HepG2 (cell line): ENCODE results near the gene DSCAM. TPM values are rescaled to one million over a fixed set of nuclear protein-coding genes. Genes with fewer than 3 reads are reported as not detected.

Experiments used
- ATAC-seq: fragments of 200-7000 bp; cut with Tn5 transposase; 3 replicates; pipeline ENCODE4 v1.9.1; 2020; ENCODE audit warnings: mild to moderate bottlenecking, moderate library complexity
- BruUV-seq: library from RNA; stranded (reverse); fragments of 400-500 nt; replicated peaks from 2 replicates; lab custom pipeline; 2021; lab: Mats Ljungman, UMichigan
- CTCF ChIA-PET: fragments of 300-600 bp; formaldehyde crosslinking; extraction: SDS; loops from one replicate; lab custom pipeline; 2021; ENCODE audit warnings: low total read pairs, inconsistent platforms, low intra/inter-chr PET ratio; lab: Yijun Ruan, JAX
- POLR2A ChIA-PET: fragments of 350-600 bp; sonication (Branson Sonifier 250); formaldehyde crosslinking; loops from one replicate; lab custom pipeline; 2020; ENCODE audit warnings: antibody characterized with exemption, inconsistent platforms; lab: Yijun Ruan, JAX
- DNase-seq: peaks from one replicate; pipeline ENCODE4 v3.0.0-alpha.2; 2015; ENCODE audit warnings: low spot score
- FAIRE-seq: peaks from 3 replicates; lab custom pipeline; 2011; peaks lifted over from hg19 to GRCh38; lab: Jason Lieb, UNC
- H2AFZ ChIP-seq: one replicate; pipeline ENCODE4 v1.6.1; 2011; ENCODE audit warnings: low read length, inconsistent platforms
- H3K27ac ChIP-seq: fragments of 300-600 bp; 3 replicates; pipeline ENCODE4 v1.8.0; 2011; ENCODE audit warnings: mixed run types, mild to moderate bottlenecking, mixed read lengths, low read length, inconsistent platforms; ENCODE audit not compliant: insufficient read depth; ENCODE audit errors: extremely low read length
- H3K27me3 ChIP-seq, 2 experiments: fragments of 200-600 bp in 1 of 2; 2 replicates in 1 of 2; 3 replicates in 1 of 2; pipeline versions ENCODE4 v1.6.0 to v1.8.0; 2011; ENCODE audit warnings: low read length in 2 of 2, mild to moderate bottlenecking in 2 of 2, moderate library complexity in 2 of 2, inconsistent platforms in 1 of 2; ENCODE audit not compliant: insufficient read depth in 2 of 2, control insufficient read depth in 1 of 2
- H3K36me3 ChIP-seq, 2 experiments: fragments of 200-600 bp in 1 of 2; replicated peaks in 1 of 2; 2 replicates in 1 of 2; 3 replicates in 1 of 2; pipeline versions ENCODE4 v1.5.1 to v1.8.0; 2011; ENCODE audit warnings: low read length in 2 of 2, inconsistent platforms in 1 of 2; ENCODE audit not compliant: insufficient read depth in 2 of 2, control insufficient read depth in 1 of 2
- H3K4me1 ChIP-seq: 2 replicates; pipeline ENCODE4 v1.5.1; 2012; ENCODE audit warnings: low read length, inconsistent platforms; ENCODE audit not compliant: insufficient read depth
- H3K4me2 ChIP-seq: 2 replicates; pipeline ENCODE4 v1.6.0; 2011; ENCODE audit warnings: low read depth, low read length, inconsistent platforms
- H3K4me3 ChIP-seq, 3 experiments: fragments of 200-600 bp in 1 of 3; sonication (generic), shearing (Covaris generic) in 1 of 3; replicated peaks in 1 of 3; 2 replicates each; pipeline ENCODE4 v1.5.1; 2011 to 2016; ENCODE audit warnings: low read length in 3 of 3, inconsistent platforms in 2 of 3, low read depth in 2 of 3, mild to moderate bottlenecking in 2 of 3, control low read depth in 1 of 3, mixed read lengths in 1 of 3; ENCODE audit not compliant: insufficient read depth in 1 of 3
- H3K79me2 ChIP-seq: one replicate; pipeline ENCODE4 v1.6.1; 2011; ENCODE audit warnings: low read length, inconsistent platforms; ENCODE audit not compliant: insufficient read depth
- H3K9ac ChIP-seq: 2 replicates; pipeline ENCODE4 v1.6.0; 2011; ENCODE audit warnings: mild to moderate bottlenecking, low read depth, low read length, inconsistent platforms; ENCODE audit not compliant: insufficient read depth
- H3K9me3 ChIP-seq: 2 replicates; pipeline ENCODE4 v1.5.1; 2012; ENCODE audit warnings: mild to moderate bottlenecking, low read length
- H4K20me1 ChIP-seq: 2 replicates; pipeline ENCODE4 v1.6.0; 2011; ENCODE audit warnings: inconsistent platforms, mild to moderate bottlenecking, low read length, moderate library complexity; ENCODE audit not compliant: insufficient read depth
- ARID5B ChIP-seq: IDR thresholded peaks from 2 replicates; pipeline ENCODE4 v1.4.0; 2020; ENCODE audit warnings: mild to moderate bottlenecking, missing genetic modification reagents
- GFI1 ChIP-seq: sonication (generic); formaldehyde crosslinking; IDR thresholded peaks from 2 replicates; pipeline ENCODE4 v1.5.0; 2020; ENCODE audit warnings: missing genetic modification reagents, mild to moderate bottlenecking, borderline replicate concordance
- KLF9 ChIP-seq: IDR thresholded peaks from 2 replicates; pipeline ENCODE4 v1.6.1; 2016; ENCODE audit warnings: low read depth
- MXI1 ChIP-seq: IDR thresholded peaks from 3 replicates; pipeline ENCODE4 v1.6.1; 2012; ENCODE audit warnings: low read depth, low read length, inconsistent platforms, borderline replicate concordance
- PAF1 ChIP-seq: IDR thresholded peaks from 2 replicates; pipeline ENCODE4 v1.6.1; 2016; ENCODE audit warnings: missing genetic modification reagents, missing compliant biosample characterization
- PHF21A ChIP-seq: sonication (generic); formaldehyde crosslinking; IDR thresholded peaks from 2 replicates; pipeline ENCODE4 v1.5.0; 2020; ENCODE audit warnings: mild to moderate bottlenecking, missing genetic modification reagents
- POGZ ChIP-seq: sonication (generic); formaldehyde crosslinking; IDR thresholded peaks from 2 replicates; pipeline ENCODE4 v1.4.0; 2020; ENCODE audit warnings: mild to moderate bottlenecking, missing genetic modification reagents
- RBM39 ChIP-seq: fragments of 200-400 bp; formaldehyde crosslinking; IDR thresholded peaks from one replicate; pipeline ENCODE4 v1.6.1; 2018; ENCODE audit warnings: antibody characterized with exemption, mild to moderate bottlenecking, low read depth, low read length; ENCODE audit not compliant: poor library complexity, severe bottlenecking
- SALL1 ChIP-seq: sonication (generic); formaldehyde crosslinking; IDR thresholded peaks from 2 replicates; pipeline ENCODE4 v1.8.0; 2022; ENCODE audit warnings: mild to moderate bottlenecking, missing genetic modification reagents
- SRSF1 ChIP-seq: fragments of 200-400 bp; formaldehyde crosslinking; optimal IDR thresholded peaks from 2 replicates; pipeline ENCODE3; 2017; ENCODE audit warnings: mild to moderate bottlenecking, low read depth, low read length, moderate library complexity
- TCF7 ChIP-seq: sonication (generic); IDR thresholded peaks from 2 replicates; pipeline ENCODE4 v1.6.1; 2016; ENCODE audit warnings: antibody characterized with exemption, low read depth
- ZGPAT ChIP-seq: IDR thresholded peaks from 2 replicates; pipeline ENCODE4 v1.6.1; 2016; ENCODE audit warnings: mild to moderate bottlenecking
- ZIK1 ChIP-seq: sonication (generic); formaldehyde crosslinking; IDR thresholded peaks from 2 replicates; pipeline ENCODE4 v1.5.0; 2020; ENCODE audit warnings: mild to moderate bottlenecking, low read depth, missing genetic modification reagents, borderline replicate concordance
- ZNF143 ChIP-seq: sonication (generic); formaldehyde crosslinking; IDR thresholded peaks from 2 replicates; pipeline ENCODE4 v1.4.0; 2020; ENCODE audit warnings: missing genetic modification reagents
- ZNF337 ChIP-seq: sonication (generic); formaldehyde crosslinking; IDR thresholded peaks from 2 replicates; pipeline ENCODE4 v1.5.1; 2020; ENCODE audit warnings: missing genetic modification reagents, low read depth, mild to moderate bottlenecking, borderline replicate concordance
- ZNF614 ChIP-seq: IDR thresholded peaks from 2 replicates; pipeline ENCODE4 v1.6.1; 2018; ENCODE audit warnings: missing biosample characterization, missing genetic modification reagents, inconsistent platforms, borderline replicate concordance
- ZNF7 ChIP-seq: IDR thresholded peaks from 2 replicates; pipeline ENCODE4 v1.6.1; 2016; ENCODE audit warnings: missing biosample characterization, missing genetic modification reagents
- ZNF737 ChIP-seq: sonication (generic); formaldehyde crosslinking; IDR thresholded peaks from 2 replicates; pipeline ENCODE4 v1.5.0; 2020; ENCODE audit warnings: missing genetic modification reagents, mild to moderate bottlenecking, borderline replicate concordance
- ZNF776 ChIP-seq: sonication (generic); formaldehyde crosslinking; IDR thresholded peaks from 2 replicates; pipeline ENCODE4 v1.4.0; 2020; ENCODE audit warnings: mild to moderate bottlenecking, missing genetic modification reagents
- WGBS: methylation state at CpG from one replicate; pipeline ENCODE4 v1.1.6; 2017; ENCODE audit warnings: low lambda C conversion rate; 5-methylcytosine and 5-hydroxymethylcytosine counted together
- in situ Hi-C: cut with HindIII; loops from 2 replicates; pipeline ENCODE4 v1.10.0; 2017; ENCODE audit warnings: low pct_unique_long_range_greater_than_20kb; ENCODE audit not compliant: extremely low pct_ligation_motif_present
- intact Hi-C: fragments of 100-400 bp; cut with micrococcal nuclease; formaldehyde crosslinking; loops from one replicate; pipeline ENCODE4 v1.10.0; 2022; ENCODE audit not compliant: unreplicated experiment
- polyA plus RNA-seq, 8 experiments: library from polyadenylated mRNA; depleted of rRNA in 3 of 8; stranded (reverse) in 7 of 8; unstranded in 1 of 8; fragments of >200 nt; fragmentation: Illumina TruSeq in 4 of 8; extraction: Trizol in 4 of 8; gene quantifications; 2 replicates each; pipeline versions ENCODE4 v1.2.1 to v1.2.3, GENCODE V29; 2011 to 2016; ENCODE audit warnings: low read depth in 4 of 8, missing spikeins in 1 of 8, mixed read lengths in 1 of 8; ENCODE audit not compliant: insufficient read depth in 1 of 8
- total RNA-seq, 5 experiments: library from RNA; depleted of rRNA; stranded (reverse); fragments of >200 nt; fragmentation: Illumina TruSeq; extraction: Trizol; gene quantifications; 2 replicates each; pipeline ENCODE4 v1.2.3, GENCODE V29; 2016; ENCODE audit warnings: low read depth in 1 of 5

The DSCAM gene
- total and polyA plus RNA-seq, 2 of the 13 experiments (the other 11 are each of a cell fraction or from before 2014, with no cell fraction given): not detected

DNA sequence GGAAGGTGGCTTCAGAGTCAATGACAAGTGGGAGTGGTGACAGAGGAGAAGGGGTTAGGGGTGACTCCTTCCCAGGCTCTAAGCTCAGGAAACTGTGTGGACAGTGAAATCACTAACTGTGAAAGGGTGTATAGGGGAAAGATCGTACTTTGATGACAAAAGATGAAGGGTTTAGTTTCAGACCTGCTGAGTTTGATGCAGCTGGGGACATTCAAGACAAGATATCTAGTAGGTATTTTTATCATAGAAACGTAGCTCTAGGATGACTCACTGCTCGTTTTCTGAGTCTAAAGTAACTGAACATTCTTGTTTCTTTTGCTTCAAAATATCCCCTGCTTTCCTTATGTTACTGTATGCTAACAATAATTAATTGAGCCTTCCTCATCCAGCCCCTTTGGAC is 830.7 kb downstream of the DSCAM start:
- in situ Hi-C loops: no loop called here

GRCh38 chr21:40015818-40016217 is 831.1 kb downstream of the DSCAM start:
- Histone ChIP-seq H3K36me3 (no peaks in the 10 kb centered on the region), H3K4me2 (no peak overlapping the region), H3K27me3 (no peaks in the 10 kb centered on the region), H3K9ac (no peak overlapping the region), H2AFZ (no peak overlapping the region), H3K27ac (no peak overlapping the region), H3K4me1 (no peaks in the 10 kb centered on the region), H3K4me3 (no peak overlapping the region), H3K79me2 (no peaks in the 10 kb centered on the region), H3K9me3 (peaks cover 97% of the 10 kb centered on the region), H4K20me1 (no peaks in the 10 kb centered on the region)
- intact Hi-C loops (no loop called here), in situ Hi-C loops (no loop called here)
- POLR2A ChIA-PET: no interaction called here
- DNase-seq (no peak), ATAC-seq (no peak), FAIRE-seq (no peak)
- WGBS: 0% methylated on average over 3 of the region's 3 CpGs
- BruUV-seq: no TSS peak
- CTCF ChIA-PET: no interaction called here
- TF ChIP-seq ZNF776: no peak
- TF ChIP-seq ZNF337: no peak
- TF ChIP-seq SRSF1: no peak
- no peak for TF ChIP-seq ARID5B (CRISPR knock-in tag)
- TF ChIP-seq ZIK1 (CRISPR knock-in tag): no peak
- no peak for TF ChIP-seq RBM39
- TF ChIP-seq ZNF143: no peak

More for the DNA sequence above, 830.7 kb downstream of the DSCAM start:
- ChIA-PET CTCF (no interaction called here), POLR2A (no interaction called here)
- ATAC-seq: no peak
- Histone ChIP-seq H4K20me1 (no peaks in the 10 kb centered on the region), H3K9me3 (peaks cover 97% of the 10 kb centered on the region), H2AFZ (no peak overlapping the region), H3K4me2 (no peak overlapping the region), H3K9ac (no peak overlapping the region), H3K27ac (no peak overlapping the region), H3K79me2 (no peaks in the 10 kb centered on the region), H3K4me3 (no peak overlapping the region), H3K36me3 (no peaks in the 10 kb centered on the region), H3K27me3 (no peaks in the 10 kb centered on the region), H3K4me1 (no peaks in the 10 kb centered on the region)
- no peak for TF ChIP-seq GFI1 (CRISPR knock-in tag)
- no peak for TF ChIP-seq PHF21A
- no peak for TF ChIP-seq ZNF614
- TF ChIP-seq KLF9: no peak
- TF ChIP-seq ZGPAT: no peak
- TF ChIP-seq MXI1: no peak
- TF ChIP-seq POGZ (CRISPR knock-in tag): no peak
- no peak for TF ChIP-seq TCF7
- no peak for TF ChIP-seq ZNF7 (CRISPR knock-in tag)
- no peak for TF ChIP-seq PAF1 (CRISPR knock-in tag)
- no peak for TF ChIP-seq SALL1
- TF ChIP-seq ZNF737: no peak
- DNase-seq: no peak
- no peak for FAIRE-seq
- WGBS: 13% methylated on average over 3 of the region's 3 CpGs
- no TSS peak for BruUV-seq
- intact Hi-C loops: no loop called here
